HCT116 (cell line): ENCODE results near the gene CENPE. TPM values are rescaled to one million over a fixed set of nuclear protein-coding genes. Genes with fewer than 3 reads are reported as not detected.

Source experiments
- ATAC-seq: fragments of 200-7000 bp; cut with Tn5 transposase; 2 replicates; pipeline ENCODE4 v1.9.1; 2020; ENCODE audit warnings: mild to moderate bottlenecking, moderate library complexity
- BruUV-seq: library from RNA; stranded (reverse); fragments of 400-500 nt; replicated peaks from 2 replicates; lab custom pipeline; 2021; lab: Mats Ljungman, UMichigan
- CTCF ChIA-PET: fragments of 300-600 bp; sonication (Branson Sonifier 250); formaldehyde crosslinking; loops from one replicate; lab custom pipeline; 2021; ENCODE audit warnings: antibody characterized with exemption; lab: Charles Lee
- POLR2A ChIA-PET: fragments of 300-600, 350-600 bp; sonication (Branson Sonifier 250); formaldehyde crosslinking; loops from one replicate; lab custom pipeline; 2021; ENCODE audit warnings: antibody characterized with exemption; lab: Charles Lee
- RAD21 ChIA-PET, 2 experiments: fragments of 300-600 bp; sonication (Branson Sonifier 250); formaldehyde crosslinking; loops; one replicate each; lab custom pipeline; 2023; ENCODE audit warnings: low total read pairs in 2 of 2; ENCODE audit not compliant: uncharacterized antibody in 2 of 2, unreplicated experiment in 2 of 2, low non-redundant PET in 1 of 2; lab: Charles Lee
- DNase-seq: peaks from one replicate; pipeline ENCODE4 v3.0.0-alpha.2; 2010; ENCODE audit warnings: low read depth, low spot score
- H2AFZ ChIP-seq: fragments of 200-600 bp; shearing (Covaris generic), sonication (generic); 2 replicates; pipeline ENCODE4 v1.6.1; 2017; ENCODE audit warnings: low read depth, mixed run types, mixed read lengths, antibody characterized with exemption, low read length; ENCODE audit not compliant: poor library complexity, severe bottlenecking
- H3K27ac ChIP-seq: 2 replicates; pipeline ENCODE4 v1.5.1; 2012; ENCODE audit warnings: low read depth, low read length
- H3K27me3 ChIP-seq: fragments of 200-600 bp; sonication (generic); 2 replicates; pipeline ENCODE4 v1.6.1; 2016; ENCODE audit warnings: mixed run types, low read length, mixed read lengths; ENCODE audit not compliant: insufficient read depth
- H3K36me3 ChIP-seq, 2 experiments: fragments of 200-500 bp in 1 of 2; fragments of 200-600 bp in 1 of 2; sonication (Bioruptor generic) in 1 of 2; sonication (generic) in 1 of 2; 2 replicates each; pipeline versions ENCODE4 v1.5.1 to v1.6.1; 2014 to 2016; ENCODE audit warnings: low read length in 2 of 2, inconsistent platforms in 1 of 2, mixed read lengths in 1 of 2, mixed run types in 1 of 2; ENCODE audit not compliant: insufficient read depth in 2 of 2, control insufficient read depth in 1 of 2
- H3K4me1 ChIP-seq, 2 experiments: fragments of 200-600 bp in 1 of 2; sonication (generic) in 1 of 2; 2 replicates each; pipeline versions ENCODE4 v1.5.1 to v1.6.1; 2012 to 2017; ENCODE audit warnings: low read length in 2 of 2, inconsistent platforms in 1 of 2, mild to moderate bottlenecking in 1 of 2, mixed read lengths in 1 of 2, mixed run types in 1 of 2, moderate library complexity in 1 of 2; ENCODE audit not compliant: insufficient read depth in 2 of 2, control insufficient read depth in 1 of 2
- H3K4me2 ChIP-seq: fragments of 200-600 bp; sonication (generic); 2 replicates; pipeline ENCODE4 v1.6.1; 2017; ENCODE audit warnings: mixed run types, low read length, mixed read lengths
- H3K4me3 ChIP-seq, 2 experiments: fragments of 200-600 bp in 1 of 2; sonication (generic) in 1 of 2; replicated peaks in 1 of 2; 2 replicates each; pipeline ENCODE4 v1.5.1; 2011 to 2016; ENCODE audit warnings: low read length in 2 of 2, control low read depth in 1 of 2, low read depth in 1 of 2, mild to moderate bottlenecking in 1 of 2, mixed read lengths in 1 of 2, mixed run types in 1 of 2
- H3K79me2 ChIP-seq: fragments of 200-600 bp; sonication (generic); 2 replicates; pipeline ENCODE4 v1.6.1; 2017; ENCODE audit warnings: mild to moderate bottlenecking, mixed run types, low read length, moderate library complexity, mixed read lengths; ENCODE audit not compliant: insufficient read depth
- H3K9ac ChIP-seq: fragments of 200-600 bp; sonication (generic); 2 replicates; pipeline ENCODE4 v1.6.1; 2016; ENCODE audit warnings: low read length, mixed read lengths
- H3K9me2 ChIP-seq: fragments of 200-600 bp; sonication (generic), shearing (Covaris generic); 2 replicates; pipeline ENCODE4 v1.6.1; 2017; ENCODE audit warnings: mixed run types, mild to moderate bottlenecking, moderate library complexity; ENCODE audit not compliant: insufficient read depth
- H3K9me3 ChIP-seq, 2 experiments: fragments of 200-500 bp in 1 of 2; fragments of 200-600 bp in 1 of 2; sonication (Bioruptor generic) in 1 of 2; sonication (generic) in 1 of 2; 2 replicates each; pipeline ENCODE4 v1.6.1; 2014 to 2017; ENCODE audit warnings: low read length in 2 of 2, mixed read lengths in 2 of 2, inconsistent platforms in 1 of 2, low read depth in 1 of 2, mild to moderate bottlenecking in 1 of 2, mixed run types in 1 of 2, moderate library complexity in 1 of 2; ENCODE audit not compliant: control insufficient read depth in 1 of 2, insufficient read depth in 1 of 2
- H4K20me1 ChIP-seq: fragments of 200-600 bp; sonication (generic), shearing (Covaris generic); 2 replicates; pipeline ENCODE4 v1.6.1; 2017; ENCODE audit warnings: mixed run types, mild to moderate bottlenecking, moderate library complexity; ENCODE audit not compliant: insufficient read depth
- CBX3 ChIP-seq: IDR thresholded peaks from 2 replicates; pipeline ENCODE4 v1.6.1; 2012; ENCODE audit warnings: low read depth
- POLR2A ChIP-seq: IDR thresholded peaks from 2 replicates; pipeline ENCODE4 v1.7.0; 2011; ENCODE audit warnings: borderline replicate concordance; ENCODE audit not compliant: insufficient read depth, insufficient read length; ENCODE audit errors: extremely low read depth
- RAD21 ChIP-seq: IDR thresholded peaks from 2 replicates; pipeline ENCODE4 v1.6.1; 2012; ENCODE audit warnings: low read depth, mild to moderate bottlenecking
- intact Hi-C: fragments of 100-400 bp; cut with micrococcal nuclease; formaldehyde crosslinking; loops from 2 replicates; pipeline ENCODE4 v1.10.0; 2022
- total RNA-seq: library from RNA; stranded (reverse); gene quantifications from one replicate; pipeline ENCODE4 v1.2.1, GENCODE V29; 2021; ENCODE audit not compliant: unreplicated experiment
- TF ChIP-seq, protein P1 (sequence below): IDR thresholded peaks from 2 replicates; pipeline ENCODE4 v1.6.1; 2012
- TF ChIP-seq, protein P2 (sequence below): IDR thresholded peaks from 2 replicates; pipeline ENCODE4 v1.6.1; 2012; ENCODE audit warnings: low read depth
- TF ChIP-seq, protein P3 (sequence below): IDR thresholded peaks from 2 replicates; pipeline ENCODE4 v1.6.1; 2012

CENPE gene
- total RNA-seq, 1 experiment from 2014 or later = 31.3 TPM

DNA sequence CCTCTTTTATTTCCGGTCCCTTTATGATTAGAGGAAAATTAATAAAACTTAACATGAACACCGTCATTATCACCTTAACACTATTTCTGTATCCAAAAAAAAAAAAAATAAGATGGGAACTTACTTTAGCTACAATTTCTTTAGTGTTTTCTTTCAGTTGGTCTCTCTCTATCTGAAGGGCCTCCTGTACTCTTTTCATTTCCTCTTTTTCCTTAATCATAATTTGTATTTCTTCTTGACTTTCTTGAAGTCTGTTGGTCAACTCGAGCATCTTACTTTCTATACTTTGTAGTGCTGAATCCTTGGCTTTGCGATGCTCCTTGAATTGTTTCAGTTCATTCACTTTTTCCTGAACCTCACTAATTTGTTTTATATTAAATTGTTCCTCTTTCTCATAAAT is 53.2 kb downstream of the CENPE start (continued):
- TF ChIP-seq, protein P1, sequence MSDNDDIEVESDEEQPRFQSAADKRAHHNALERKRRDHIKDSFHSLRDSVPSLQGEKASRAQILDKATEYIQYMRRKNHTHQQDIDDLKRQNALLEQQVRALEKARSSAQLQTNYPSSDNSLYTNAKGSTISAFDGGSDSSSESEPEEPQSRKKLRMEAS = no peak

DNA sequence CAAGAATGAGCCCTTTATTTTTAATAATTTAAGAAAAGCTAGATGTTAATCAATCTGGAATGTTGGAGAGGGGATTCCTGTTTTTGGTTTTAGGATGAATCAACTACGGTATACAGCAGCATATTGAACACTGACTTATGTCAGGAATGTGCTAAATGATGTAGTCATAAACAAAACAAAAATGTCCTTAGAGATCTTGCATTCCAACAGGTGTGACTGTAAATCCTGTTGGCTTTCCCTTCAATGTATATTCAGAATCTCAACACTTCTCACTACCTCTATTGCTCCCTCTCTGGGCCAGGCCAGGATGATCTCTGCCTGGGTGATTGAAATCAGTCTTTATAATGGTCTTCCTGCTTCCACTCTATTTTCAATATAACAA is 60.7 kb downstream of the CENPE start:
- ChIA-PET CTCF (no interaction called here), POLR2A (no interaction called here)
- Histone ChIP-seq H3K4me3 (no peak overlapping the region), H3K27ac (no peak overlapping the region), H3K9me3 (no peaks in the 10 kb centered on the region), H3K36me3 (peaks cover 11 to 38% of the 10 kb centered on the region in 2 experiments; a peak in 3 of 4 replicates), H3K4me2 (no peak overlapping the region)
- intact Hi-C loops = no loop called here
- no peak for TF ChIP-seq CBX3
- no peak for TF ChIP-seq POLR2A
- TF ChIP-seq, protein P2, sequence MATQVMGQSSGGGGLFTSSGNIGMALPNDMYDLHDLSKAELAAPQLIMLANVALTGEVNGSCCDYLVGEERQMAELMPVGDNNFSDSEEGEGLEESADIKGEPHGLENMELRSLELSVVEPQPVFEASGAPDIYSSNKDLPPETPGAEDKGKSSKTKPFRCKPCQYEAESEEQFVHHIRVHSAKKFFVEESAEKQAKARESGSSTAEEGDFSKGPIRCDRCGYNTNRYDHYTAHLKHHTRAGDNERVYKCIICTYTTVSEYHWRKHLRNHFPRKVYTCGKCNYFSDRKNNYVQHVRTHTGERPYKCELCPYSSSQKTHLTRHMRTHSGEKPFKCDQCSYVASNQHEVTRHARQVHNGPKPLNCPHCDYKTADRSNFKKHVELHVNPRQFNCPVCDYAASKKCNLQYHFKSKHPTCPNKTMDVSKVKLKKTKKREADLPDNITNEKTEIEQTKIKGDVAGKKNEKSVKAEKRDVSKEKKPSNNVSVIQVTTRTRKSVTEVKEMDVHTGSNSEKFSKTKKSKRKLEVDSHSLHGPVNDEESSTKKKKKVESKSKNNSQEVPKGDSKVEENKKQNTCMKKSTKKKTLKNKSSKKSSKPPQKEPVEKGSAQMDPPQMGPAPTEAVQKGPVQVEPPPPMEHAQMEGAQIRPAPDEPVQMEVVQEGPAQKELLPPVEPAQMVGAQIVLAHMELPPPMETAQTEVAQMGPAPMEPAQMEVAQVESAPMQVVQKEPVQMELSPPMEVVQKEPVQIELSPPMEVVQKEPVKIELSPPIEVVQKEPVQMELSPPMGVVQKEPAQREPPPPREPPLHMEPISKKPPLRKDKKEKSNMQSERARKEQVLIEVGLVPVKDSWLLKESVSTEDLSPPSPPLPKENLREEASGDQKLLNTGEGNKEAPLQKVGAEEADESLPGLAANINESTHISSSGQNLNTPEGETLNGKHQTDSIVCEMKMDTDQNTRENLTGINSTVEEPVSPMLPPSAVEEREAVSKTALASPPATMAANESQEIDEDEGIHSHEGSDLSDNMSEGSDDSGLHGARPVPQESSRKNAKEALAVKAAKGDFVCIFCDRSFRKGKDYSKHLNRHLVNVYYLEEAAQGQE = no peak
- TF ChIP-seq, protein P3, sequence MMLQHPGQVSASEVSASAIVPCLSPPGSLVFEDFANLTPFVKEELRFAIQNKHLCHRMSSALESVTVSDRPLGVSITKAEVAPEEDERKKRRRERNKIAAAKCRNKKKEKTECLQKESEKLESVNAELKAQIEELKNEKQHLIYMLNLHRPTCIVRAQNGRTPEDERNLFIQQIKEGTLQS = no peak
- TF ChIP-seq RAD21 = no peak
- TF ChIP-seq, protein P1 = no peak
- TF ChIP-seq, all 23 proteins: peak for 0
- H2AFZ ChIP-seq = no peak overlapping the region
- H3K27me3 ChIP-seq = no peaks in the 10 kb centered on the region
- H3K4me1 ChIP-seq = no peaks in the 10 kb centered on the region
- H3K9me2 ChIP-seq = no peaks in the 10 kb centered on the region
- DNase-seq (no peak), ATAC-seq (peak; percentile 34; the same call in 1 of the 2 replicates)
- RAD21 ChIA-PET = no interaction called here
- no peaks in the 10 kb centered on the region for H3K79me2 ChIP-seq
- H3K9ac ChIP-seq = no peak overlapping the region
- no peaks in the 10 kb centered on the region for H4K20me1 ChIP-seq
- no TSS peak for BruUV-seq
